DMS114 treated with DMSO at 0.1 percent for 48 hours (cell line): ENCODE measurements around the gene CFAP77.

Experiments used
- DNase-seq: peaks from one replicate; lab custom pipeline; 2025; ENCODE audit not compliant: unreplicated experiment; lab: John Stamatoyannopoulos, UW

Gene CFAP77

GRCh38 chr9:132407196-132407595 is 2.8 kb upstream of the CFAP77 start:
- no peak for DNase-seq

- DNase-seq, result no peak
Measured at GRCh38 chr9:132408521-132408920, 1.5 kb upstream of the CFAP77 start.

GRCh38 chr9:132410642-132411041 is 631 bp downstream of the CFAP77 start:
- no peak for DNase-seq

- no peak for DNase-seq
Measured at GRCh38 chr9:132411091-132411508, 1.1 kb downstream of the CFAP77 start.

- peak; percentile 10 for DNase-seq
Measured at GRCh38 chr9:132412089-132412488, 2.1 kb downstream of the CFAP77 start.

- DNase-seq, result no peak
Measured at GRCh38 chr9:132413926-132414325, 3.9 kb downstream of the CFAP77 start.

- no peak for DNase-seq
Measured at GRCh38 chr9:132414731-132415130, 4.7 kb downstream of the CFAP77 start.

GRCh38 chr9:132415181-132415580 is 5.2 kb downstream of the CFAP77 start:
- DNase-seq, result no peak

- no peak for DNase-seq
Measured at GRCh38 chr9:132418726-132419363, 8.8 kb downstream of the CFAP77 start.

GRCh38 chr9:132422574-132422973 is 12.6 kb downstream of the CFAP77 start:
- no peak for DNase-seq

GRCh38 chr9:132423503-132423902 is 13.5 kb downstream of the CFAP77 start:
- no peak for DNase-seq

GRCh38 chr9:132424857-132425674 is 15.1 kb downstream of the CFAP77 start:
- DNase-seq, result no peak

GRCh38 chr9:132425675-132426062 is 15.7 kb downstream of the CFAP77 start:
- DNase-seq, result no peak

GRCh38 chr9:132426639-132427414 is 16.8 kb downstream of the CFAP77 start:
- DNase-seq, result no peak

- DNase-seq, result no peak
Measured at GRCh38 chr9:132430998-132431397, 21.0 kb downstream of the CFAP77 start.

- no peak for DNase-seq
Measured at GRCh38 chr9:132434881-132435280, 24.9 kb downstream of the CFAP77 start.

GRCh38 chr9:132439153-132439552 is 29.1 kb downstream of the CFAP77 start:
- DNase-seq, result no peak

GRCh38 chr9:132440735-132441134 is 30.7 kb downstream of the CFAP77 start:
- DNase-seq, result no peak

- DNase-seq, result no peak
Measured at GRCh38 chr9:132441404-132441803, 31.4 kb downstream of the CFAP77 start.

GRCh38 chr9:132443951-132444607 is 34.1 kb downstream of the CFAP77 start:
- no peak for DNase-seq

- no peak for DNase-seq
Measured at GRCh38 chr9:132446887-132447286, 36.9 kb downstream of the CFAP77 start.
